Inflammatory macrophage (primary cell): ENCODE data around the gene NQO2.
"Not testable (repeated sequence)": the region's sequence is repeated elsewhere in the genome, so short reads cannot be mapped to it uniquely, and the experiment has no call there.

ENCODE experiments used
- DNase-seq, 2 donors: peaks; one replicate each; pipeline ENCODE4 v3.0.0-alpha.2; 2020 to 2022

NQO2 gene

DNA sequence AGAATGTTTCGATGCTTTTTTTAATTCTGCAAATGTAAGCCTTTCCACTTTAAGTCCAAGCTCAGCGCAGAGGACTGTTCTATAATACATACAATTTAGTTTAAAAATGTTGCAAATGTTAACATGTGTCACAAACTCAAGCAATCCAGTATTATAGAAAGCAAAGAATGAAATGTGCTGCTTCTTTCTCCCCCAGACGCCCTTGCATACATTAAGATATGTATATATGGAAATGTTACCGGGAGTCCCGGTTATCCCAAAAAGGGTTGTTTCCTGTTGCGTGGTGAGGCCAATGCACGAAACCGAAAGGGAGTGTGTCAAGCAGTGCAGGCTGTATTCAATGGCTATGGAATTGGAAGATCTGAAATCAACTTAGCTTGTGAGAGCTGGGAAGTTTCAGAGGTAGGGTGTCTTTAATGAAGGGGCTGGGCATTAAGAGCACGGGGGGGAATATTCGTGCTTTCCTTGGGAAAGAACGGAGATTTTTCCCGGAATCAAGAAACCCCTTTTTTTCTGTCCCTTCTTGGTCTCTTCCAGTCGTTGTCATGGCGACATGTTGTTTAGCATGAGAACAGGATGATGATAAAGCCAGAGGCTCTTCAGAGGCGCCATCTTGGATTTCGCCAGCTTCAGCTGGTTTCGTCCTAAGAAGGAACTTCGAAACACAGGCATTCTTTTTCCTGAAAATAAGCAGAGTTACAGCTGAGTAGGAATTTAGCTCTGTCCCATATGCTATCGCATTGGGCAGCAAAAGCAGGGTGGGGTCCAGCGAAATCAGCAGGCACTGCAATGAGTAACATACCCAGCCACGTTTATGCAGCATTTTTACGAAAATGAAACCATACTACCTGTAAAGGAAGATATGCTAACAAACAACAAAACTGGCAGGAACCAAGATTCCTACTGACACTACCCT, 10.1 kb upstream of the NQO2 start:
- DNase-seq = peak; percentile 94 to 98

DNA sequence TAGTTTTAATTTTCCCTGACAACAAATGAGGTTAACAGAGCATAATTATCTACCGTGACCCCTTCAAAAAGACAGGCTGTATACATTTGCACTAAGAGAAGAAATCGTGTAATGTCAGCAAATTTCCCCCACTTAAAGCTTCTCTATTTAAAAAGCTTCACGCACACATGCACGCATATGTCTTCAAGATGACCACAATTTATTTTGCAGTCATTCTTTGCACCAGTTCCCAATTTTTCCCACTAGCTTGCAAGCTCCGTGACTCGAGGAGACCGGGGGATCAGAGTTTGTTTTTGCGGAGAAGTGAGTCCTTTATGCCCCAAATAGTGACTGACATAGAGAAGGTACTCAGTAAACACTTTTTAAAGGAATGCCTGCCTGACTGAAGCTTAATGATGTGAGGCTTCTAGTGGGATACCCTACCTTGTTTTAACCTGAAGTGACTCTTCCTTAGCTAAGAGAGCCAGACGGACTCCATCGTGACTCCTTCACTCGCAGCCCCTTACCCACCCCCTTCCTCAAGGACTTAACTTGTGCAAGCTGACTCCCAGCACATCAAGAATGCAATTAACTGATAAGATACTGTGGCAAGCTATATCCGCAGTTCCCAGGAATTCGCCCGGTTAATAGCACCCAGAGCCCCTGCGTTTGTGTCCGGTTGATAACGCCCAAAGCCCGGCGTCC, 9.3 kb upstream of the NQO2 start:
- DNase-seq = peak; percentile 30 to 48

DNA sequence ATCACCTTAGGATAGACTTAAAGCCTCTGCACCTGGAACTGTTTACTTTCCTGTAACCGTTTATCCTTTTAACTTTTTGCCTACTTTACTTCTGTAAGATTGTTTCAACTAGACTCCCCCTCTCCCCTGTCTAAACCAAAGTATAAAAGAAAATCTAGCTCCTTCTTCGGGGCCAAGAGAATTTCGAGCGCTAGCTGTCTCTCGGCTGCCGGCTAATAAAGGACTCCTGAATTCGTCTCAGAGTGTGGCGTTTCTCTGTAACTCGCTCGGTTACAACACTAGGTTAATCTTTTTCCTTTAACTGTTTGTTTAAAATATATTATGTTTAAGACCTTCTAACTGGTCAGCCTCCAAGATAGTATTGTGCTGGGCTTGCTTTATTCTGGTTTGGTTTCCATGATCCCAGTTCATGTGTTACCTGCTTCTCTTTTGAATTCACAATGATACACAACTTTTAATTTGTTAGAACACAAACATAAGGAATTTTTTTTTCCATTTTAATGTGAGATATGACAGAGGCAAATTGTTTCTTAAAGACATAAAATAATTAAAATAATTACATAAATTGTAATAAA, 8.7 kb upstream of the NQO2 start:
- DNase-seq = no peak

DNA sequence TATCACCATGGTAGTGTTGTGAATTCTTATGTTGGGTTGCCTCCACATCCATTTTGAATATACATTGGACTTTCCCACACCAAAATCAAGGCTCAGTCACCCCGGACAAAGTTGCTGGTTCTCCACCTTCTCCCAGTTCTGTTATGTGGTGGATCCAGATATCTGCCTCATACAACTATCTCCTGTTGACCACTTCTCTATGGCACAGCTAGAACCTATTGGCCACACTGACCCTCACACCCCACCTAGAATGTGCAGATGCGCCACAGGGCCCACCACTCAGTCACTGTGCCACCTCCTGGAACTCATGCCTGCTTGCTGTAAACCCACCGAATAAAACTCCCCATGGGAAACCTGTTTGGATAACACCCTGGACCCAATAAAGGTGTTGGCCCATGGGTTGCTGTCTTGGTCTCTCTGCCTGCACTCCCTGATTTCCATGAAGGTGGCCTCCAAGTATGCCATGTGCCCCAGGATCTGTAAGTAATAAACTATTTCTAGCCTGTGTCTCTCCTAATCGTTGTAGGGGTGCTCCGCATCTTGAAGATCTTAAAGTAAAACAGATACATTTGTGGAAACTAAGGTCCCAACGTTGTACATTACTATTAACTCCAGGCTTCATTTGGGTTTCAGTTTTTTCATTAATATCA, 7.2 kb upstream of the NQO2 start:
- DNase-seq = no peak

DNA sequence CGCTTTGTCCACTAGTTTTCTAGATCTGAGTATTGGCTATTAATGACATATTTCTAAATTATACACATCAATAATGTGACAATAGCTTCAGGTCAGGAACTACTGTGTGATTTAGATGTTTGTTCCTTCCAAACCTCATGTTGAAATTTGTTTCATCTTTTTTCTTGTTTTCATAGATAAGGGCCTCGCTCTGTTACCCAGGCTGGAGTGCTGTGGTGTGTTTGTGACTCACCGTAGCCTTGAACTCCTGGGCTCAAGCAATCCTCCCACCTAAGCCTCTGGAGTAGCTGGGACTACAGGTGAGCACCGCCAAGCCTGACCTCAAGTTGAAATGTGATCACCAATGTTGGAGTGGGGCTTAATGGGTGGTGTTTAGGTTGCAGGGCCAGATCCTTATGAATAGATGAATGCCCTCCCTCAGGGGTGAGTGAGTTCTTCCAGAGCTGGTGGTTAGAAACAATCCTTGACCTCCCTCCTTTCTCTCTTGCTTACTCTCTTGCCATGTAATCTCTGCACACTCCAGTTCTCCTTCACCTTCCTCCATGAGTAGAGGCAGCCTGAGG, 5.9 kb upstream of the NQO2 start:
- DNase-seq = no peak

DNA sequence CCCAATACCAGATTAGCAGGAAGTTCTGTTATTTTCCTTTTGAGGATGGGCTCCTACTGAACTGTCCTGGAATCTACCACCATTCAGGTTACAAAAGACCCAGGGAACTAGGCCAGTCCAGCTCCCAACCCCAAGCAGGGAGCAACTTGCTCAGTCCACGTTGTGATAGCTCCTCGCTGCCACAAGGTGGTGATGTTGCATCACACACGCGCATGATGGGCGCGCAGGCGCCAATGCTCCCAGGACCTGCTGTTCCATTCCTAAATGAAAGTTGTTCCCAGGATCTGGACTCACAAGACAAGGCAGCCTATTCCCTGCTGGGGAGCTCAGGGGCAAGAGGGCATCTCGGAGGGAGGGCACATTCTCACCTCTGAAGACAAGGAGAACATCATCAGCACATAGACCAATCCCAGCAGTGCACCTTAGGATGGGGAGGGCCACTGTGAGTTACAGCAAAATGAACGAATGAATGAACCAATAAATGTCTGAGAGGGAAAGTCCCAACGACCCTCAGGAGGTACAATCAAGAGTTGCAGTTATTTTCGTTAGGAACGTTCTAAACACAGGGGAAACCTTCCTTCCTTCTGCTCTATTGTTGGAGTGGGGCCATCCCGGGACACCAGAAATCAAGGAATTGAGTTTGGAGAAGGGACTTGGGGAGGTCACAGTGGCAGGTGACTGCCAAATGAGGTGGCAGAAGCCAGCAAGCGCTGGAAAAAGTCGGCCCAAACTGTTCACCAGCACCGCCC, 1.3 kb upstream of the NQO2 start:
- DNase-seq = not testable (repeated sequence)

DNA sequence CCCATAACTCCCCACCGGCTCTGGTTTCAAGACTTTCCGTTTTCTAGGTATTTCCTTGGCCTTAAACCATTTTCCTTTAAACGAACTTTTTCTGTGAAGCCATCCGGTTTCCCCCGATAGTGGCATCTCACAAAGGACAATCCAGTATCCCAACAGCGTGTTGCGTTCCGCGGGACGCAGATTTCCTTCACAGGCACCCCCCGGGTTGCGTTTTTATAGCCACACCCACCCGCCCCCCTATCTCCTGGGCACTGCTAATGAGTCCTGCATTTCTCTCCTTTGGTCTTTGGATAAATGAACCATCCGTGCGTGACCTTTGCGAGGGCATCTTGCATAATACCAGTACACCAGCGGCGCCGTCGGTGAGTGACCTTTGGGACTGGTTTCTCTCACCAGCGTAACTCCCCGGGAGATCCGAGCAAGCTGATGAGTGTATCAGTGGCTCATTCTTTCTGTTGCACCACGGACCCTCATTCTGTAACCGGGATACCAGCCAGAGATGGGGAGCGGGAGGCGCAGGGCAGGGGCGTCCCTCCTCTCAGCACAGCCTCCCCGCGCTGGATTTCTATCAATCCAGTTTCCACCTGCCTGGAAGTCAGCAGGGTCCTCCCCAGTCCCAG, 586 bp upstream of the NQO2 start:
- peak; percentile 61 to 85 for DNase-seq

DNA sequence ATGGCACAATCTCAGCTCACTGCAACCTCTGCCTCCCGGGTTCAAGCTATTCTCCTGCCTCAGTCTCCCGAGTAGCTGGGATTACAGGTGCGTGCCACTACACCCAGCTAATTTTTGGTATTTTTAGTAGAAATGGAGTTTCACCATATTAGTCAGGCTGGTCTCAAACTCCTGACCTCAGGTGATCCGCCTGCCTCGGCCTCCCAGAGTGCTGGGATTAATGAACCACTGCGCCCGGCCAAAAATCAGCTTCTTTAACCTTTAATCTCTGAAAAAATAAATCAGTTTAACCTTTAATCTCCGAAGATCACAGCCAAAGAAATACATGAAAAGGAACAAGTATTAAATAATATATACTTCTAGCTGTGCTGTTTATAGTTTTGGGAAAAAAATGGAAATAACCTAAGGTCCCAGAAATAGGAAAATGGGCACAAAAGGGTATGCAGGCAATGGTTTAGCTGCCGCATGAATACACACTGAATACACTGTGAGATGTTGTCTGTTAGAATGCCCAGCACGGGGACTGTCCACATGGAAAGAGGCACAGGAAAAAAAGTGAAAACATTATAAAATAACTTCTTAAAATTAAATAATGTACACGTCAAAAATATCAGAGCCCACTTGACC, 1.6 kb downstream of the NQO2 start:
- no peak for DNase-seq

DNA sequence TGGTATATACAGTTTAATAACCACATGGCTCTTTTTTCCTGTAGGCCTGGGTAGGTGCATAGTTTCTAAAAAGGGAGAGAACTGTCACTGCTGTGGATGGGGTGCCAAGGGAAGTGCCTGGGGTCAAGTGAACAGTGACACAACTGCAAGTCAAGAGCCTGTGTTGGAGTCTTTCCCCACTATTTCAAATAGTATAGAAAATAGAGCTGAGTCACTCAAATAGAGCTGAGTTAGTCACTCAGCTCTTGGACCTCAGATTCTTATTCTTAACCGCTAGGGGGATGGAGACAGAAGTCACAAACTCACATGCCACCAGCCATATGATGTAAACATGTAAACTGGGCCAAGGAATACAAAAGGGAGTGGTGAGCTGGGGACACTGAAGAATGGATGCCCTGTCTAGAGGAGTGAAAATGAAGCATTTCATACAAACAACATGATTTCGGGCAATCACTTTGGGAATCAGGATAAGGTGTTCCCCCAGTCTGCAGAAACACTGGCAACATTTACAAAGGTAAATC, 2.1 kb downstream of the NQO2 start:
- peak; percentile 86 to 96 for DNase-seq

DNA sequence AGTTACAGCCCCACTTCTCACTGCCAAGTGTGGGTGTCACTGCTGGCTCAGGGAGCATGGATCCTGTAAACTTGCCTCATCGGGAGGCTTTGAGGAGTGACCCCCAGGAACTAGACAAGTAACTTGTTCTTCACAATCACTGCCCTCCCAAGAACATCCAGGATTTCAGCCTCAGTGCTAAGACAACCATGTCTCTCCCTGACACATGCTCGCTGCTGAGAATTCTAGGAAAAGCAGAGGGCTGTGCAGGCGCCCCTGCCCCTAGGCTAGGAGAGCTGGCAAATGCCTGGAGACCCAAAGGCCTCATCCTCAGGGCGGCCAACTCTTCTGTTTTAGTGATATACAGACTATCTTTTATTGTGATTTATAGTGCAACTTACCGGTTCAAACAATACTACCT, 3.5 kb downstream of the NQO2 start:
- not testable (repeated sequence) for DNase-seq

DNA sequence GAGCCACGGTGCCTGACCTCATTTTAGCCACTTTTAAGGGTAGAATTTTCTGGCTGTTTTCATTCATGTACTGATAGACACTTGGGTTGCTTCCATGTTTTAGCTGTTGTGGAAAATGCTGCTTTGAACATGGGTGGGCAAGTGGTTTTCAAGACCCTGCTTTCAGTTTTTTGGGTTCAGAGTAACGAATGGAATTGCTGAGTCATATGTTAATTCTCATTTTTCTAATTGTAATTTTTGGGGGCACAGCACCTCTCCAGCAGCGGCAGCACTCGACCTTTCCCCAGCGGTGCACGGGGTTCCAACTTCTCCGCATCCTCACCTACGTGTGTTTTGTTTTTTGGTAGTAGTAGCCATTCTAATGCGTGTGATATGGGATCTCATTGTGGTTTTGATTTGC, 5.4 kb downstream of the NQO2 start:
- no peak for DNase-seq

DNA sequence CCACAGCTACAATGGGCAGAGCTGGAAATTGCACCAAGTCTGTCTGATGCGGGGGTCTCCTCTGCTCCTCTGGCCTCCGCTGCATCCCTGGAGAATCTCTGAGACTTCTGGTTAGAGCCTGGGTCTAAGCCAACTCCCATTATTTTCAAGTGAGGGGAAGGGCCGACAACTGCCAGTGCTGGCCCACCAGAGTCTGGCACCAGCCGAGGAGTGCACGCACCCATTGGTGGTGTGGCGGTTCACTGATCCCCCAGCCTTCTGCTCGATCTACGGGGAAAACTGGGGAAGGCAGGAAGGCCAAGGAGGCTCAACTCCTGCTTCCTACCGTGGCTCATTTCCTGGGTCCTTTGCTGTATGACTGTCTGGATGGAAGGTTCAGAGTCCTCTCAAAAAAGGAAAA, 6.2 kb downstream of the NQO2 start:
- DNase-seq = no peak

DNA sequence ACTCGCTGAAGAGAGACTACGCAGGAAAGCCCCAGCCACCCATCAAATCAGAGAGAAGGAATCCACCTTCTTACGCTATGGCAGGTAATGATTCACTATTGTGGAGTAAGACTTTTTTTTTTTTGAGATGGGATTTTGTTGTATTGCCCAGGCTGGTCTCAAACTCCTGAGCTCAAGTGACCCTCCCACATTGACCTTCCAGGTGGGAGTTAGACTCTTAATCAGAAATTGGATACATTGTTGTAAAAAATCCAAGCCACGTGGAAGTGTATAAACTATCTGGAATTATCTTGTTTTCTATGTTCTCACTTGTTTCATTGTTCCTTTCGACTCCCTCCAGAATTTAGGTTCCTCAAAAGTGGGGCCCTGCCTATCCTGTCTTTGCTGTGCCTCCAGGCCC, 6.8 kb downstream of the NQO2 start:
- no peak for DNase-seq

DNA sequence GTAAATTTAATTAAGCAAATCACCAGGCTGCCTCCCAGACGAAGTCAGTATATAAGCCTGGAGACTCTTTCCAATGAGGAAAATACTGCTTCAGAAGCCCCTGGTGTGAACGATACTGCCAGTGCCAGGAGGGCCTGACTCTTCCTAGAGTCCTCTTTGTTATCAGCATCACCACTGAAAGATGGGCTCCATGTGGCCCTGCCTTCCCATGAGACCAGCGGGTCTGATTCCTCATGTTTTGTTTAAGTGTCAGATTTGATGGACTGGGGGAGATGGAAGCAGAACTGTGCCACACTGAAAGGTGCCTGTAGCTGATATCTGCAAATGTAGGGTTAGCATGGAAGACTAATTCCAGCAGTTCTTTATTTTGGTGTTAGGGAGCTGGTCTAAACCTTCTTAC, 7.9 kb downstream of the NQO2 start:
- DNase-seq = no peak

DNA sequence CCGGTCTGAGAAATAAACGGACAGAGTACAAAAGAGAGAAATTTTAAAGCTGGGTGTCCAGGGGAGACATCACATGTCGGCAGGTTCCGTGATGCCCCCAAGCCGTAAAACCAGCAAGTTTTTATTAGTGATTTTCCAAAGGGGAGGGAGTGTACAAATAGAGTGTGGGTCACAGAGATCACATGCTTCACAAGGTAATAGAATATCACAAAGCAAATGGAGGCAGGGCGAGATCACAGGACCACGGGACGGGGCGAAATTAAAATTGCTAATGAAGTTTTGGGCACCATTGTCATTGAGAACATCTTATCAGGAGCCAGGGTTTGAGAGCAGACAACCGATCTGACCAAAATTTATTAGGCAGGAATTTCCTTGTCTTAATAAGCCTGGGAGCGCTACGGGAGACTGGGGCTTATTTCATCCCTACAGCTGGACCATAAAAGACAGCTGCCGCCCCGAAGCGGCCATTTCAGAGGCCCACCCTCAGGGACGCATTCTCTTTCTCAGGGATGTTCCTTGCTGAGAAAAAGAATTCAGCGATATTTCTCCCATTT, 9.1 kb downstream of the NQO2 start:
- DNase-seq = not testable (repeated sequence)

DNA sequence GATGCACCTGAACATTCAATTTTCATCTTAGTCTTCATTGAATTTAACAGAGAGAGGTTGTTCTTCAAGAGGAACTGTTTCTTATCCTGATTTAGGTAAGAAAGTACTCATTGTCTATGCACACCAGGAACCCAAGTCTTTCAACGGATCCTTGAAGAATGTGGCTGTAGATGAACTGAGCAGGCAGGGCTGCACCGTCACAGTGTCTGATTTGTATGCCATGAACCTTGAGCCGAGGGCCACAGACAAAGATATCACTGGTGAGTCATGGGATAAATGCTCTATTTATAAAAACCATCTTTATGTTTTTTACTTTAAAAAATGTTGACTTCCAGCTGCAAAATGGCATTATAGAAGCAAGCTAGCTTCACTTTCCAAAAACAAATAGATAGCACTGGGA, 10.2 kb downstream of the NQO2 start:
- no peak for DNase-seq

DNA sequence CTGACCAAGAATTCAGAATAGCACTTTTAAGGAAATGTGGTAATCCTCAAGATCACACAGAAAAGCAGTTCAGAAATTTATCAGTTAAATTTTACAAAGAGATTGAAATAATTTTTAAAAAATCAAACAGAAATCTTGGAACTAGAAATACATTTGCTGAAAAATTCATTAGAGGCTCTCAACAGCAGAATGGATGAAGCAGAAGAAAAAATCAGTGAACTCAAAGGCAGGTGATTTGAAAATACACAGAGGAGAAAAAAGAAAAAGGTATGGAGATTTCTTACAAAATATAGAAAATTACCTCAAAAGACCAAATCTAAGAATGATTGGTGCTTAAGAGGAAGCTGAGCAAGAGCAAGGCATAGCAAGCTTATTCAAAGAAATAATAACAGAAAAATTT, 11.5 kb downstream of the NQO2 start:
- no peak for DNase-seq

DNA sequence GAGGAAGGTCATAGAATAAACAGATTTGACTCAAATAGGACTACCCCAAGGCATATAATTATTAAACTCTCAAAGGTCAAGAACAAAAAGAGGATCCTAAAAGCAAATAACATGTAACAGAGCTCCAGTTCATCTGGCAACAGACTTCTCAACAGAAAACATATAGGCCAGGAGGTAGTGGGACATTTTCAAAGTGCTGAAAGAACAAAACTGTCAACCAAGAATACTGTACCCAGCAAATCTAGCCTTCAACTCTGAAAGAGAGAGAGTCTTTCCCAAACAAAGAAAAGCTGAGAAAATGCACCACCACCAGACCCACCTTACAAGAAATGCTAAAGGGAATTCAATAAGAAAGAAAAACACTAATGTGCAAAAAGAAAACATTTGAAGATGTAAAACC, 11.9 kb downstream of the NQO2 start:
- no peak for DNase-seq

DNA sequence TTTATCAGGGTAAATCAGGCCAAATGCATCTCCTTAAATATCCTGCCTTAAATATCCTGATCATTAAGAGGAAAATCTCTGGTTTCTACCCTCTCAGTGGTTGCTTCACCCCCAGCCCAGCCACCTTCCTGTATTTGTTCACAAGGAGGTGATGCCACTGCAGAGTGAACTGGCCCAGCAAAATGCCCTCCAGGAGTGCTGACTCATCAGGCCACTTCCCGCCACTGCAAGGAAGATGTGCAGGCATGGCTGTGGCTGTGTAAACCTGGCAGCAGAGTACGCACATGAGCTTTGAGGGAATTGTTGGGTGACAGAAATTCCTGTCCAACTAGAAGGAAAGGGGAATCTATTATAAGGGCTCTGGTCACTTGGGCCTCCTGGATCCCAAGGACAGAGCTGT, 13.8 kb downstream of the NQO2 start:
- peak; percentile 67 to 79 for DNase-seq

DNA sequence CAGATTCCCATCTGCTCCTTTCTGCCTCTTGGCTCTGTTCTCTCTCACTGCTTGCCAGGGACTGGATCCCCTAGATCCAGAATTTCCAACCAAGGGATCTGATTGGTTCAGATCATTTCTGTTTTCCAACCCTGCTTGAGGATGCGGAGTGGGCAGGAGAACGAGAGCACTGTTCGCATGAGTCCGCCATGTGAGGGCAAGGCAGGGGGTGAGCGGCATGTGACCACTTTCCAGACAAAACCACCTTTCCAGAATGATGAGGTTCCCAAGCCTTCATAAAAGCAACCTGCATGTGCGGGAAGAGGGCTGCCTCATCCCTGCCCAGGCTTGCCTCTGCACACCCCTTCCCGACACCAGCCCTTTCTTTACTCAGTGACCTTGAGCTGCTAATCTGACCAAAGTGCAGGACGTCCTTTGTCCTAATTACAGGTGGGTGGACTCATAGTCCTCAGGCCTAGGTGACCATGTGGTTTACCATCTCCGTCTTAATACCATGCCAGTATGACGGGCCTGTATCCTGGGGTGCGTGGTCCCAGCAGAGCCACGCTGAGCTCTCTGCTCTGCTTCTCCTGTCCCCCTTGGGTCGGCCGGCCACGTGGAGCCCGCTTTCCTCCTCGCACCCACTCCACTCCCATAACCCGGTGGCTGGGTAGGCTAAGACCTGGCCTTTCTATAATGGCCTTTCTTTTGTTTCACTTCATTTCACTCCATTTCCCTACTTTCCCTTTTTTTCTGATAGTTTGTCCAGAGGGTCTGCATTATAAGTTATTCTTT, 14.4 kb downstream of the NQO2 start:
- DNase-seq = no peak
